Activated naive CD4-positive, alpha-beta T cell treated with anti-CD3 and anti-CD28 coated beads for 36 hours (primary cell): ENCODE measurements around the gene WNT5B. TPM values are rescaled to one million over a fixed set of nuclear protein-coding genes. Genes with fewer than 3 reads are reported as not detected.

Experiments used
- CTCF ChIA-PET: fragments of 350-600 bp; sonication (Branson Sonifier 250); formaldehyde crosslinking; loops from one replicate; lab custom pipeline; 2021; ENCODE audit warnings: antibody characterized with exemption; lab: Charles Lee
- DNase-seq: peaks from one replicate; pipeline ENCODE4 v3.0.0-alpha.2; 2020
- H3K27ac Mint-ChIP-seq: one replicate; pipeline ENCODE4 v1.8.0; 2021; ENCODE audit warnings: mild to moderate bottlenecking, mixed read lengths
- H3K27me3 Mint-ChIP-seq: one replicate; pipeline ENCODE4 v1.8.0; 2021; ENCODE audit warnings: low read depth, mixed read lengths
- H3K36me3 Mint-ChIP-seq: one replicate; pipeline ENCODE4 v1.8.0; 2021; ENCODE audit warnings: low read depth, mixed read lengths
- H3K4me1 Mint-ChIP-seq: one replicate; pipeline ENCODE4 v1.8.0; 2021; ENCODE audit warnings: low read depth, mixed read lengths
- H3K4me3 Mint-ChIP-seq: one replicate; pipeline ENCODE4 v1.8.0; 2021; ENCODE audit warnings: mild to moderate bottlenecking, moderate library complexity, mixed read lengths
- H3K9me3 Mint-ChIP-seq: one replicate; pipeline ENCODE4 v1.8.0; 2021; ENCODE audit warnings: mixed read lengths
- intact Hi-C: fragments of 100-400 bp; cut with micrococcal nuclease; formaldehyde crosslinking; loops from one replicate; pipeline ENCODE4 v1.15.1; 2023
- total RNA-seq, 2 experiments: library from RNA; stranded (reverse); gene quantifications; one replicate each; pipeline ENCODE4 v1.2.3, GENCODE V29; 2021

The WNT5B gene
- total RNA-seq, 2 experiments from 2014 or later, result not detected

GRCh38 chr12:1616233-1617066 is 12.6 kb upstream of the WNT5B start:
- intact Hi-C loops, result no loop called here
- Mint-ChIP-seq H3K27ac (no peak overlapping the region), H3K4me3 (no peak overlapping the region), H3K9me3 (no peaks in the 10 kb centered on the region), H3K4me1 (peaks cover 19% of the 10 kb centered on the region), H3K36me3 (no peaks in the 10 kb centered on the region), H3K27me3 (no peaks in the 10 kb centered on the region)
- CTCF ChIA-PET, result interaction anchor here (0.8 to 1.2 kb wide), 3 partner anchors 17 to 499 kb away, joined by 3 to 4 read pairs (median 4); no protein-coding TSS in a partner anchor
- no peak for DNase-seq

GRCh38 chr12:1618489-1618888 is 10.5 kb upstream of the WNT5B start:
- H3K9me3 Mint-ChIP-seq, result no peaks in the 10 kb centered on the region
- H3K27me3 Mint-ChIP-seq, result no peaks in the 10 kb centered on the region
- CTCF ChIA-PET, result no interaction called here
- no peak overlapping the region for H3K4me3 Mint-ChIP-seq
- peaks cover 19% of the 10 kb centered on the region for H3K4me1 Mint-ChIP-seq
- no peak for DNase-seq
- intact Hi-C loops, result no loop called here
- H3K27ac Mint-ChIP-seq, result no peak overlapping the region
- H3K36me3 Mint-ChIP-seq, result no peaks in the 10 kb centered on the region

GRCh38 chr12:1619159-1619558 is 9.9 kb upstream of the WNT5B start:
- no peak for DNase-seq
- intact Hi-C loops, result no loop called here
- CTCF ChIA-PET, result no interaction called here
- no peaks in the 10 kb centered on the region for H3K9me3 Mint-ChIP-seq
- no peak overlapping the region for H3K4me3 Mint-ChIP-seq
- H3K36me3 Mint-ChIP-seq, result no peaks in the 10 kb centered on the region
- no peak overlapping the region for H3K27ac Mint-ChIP-seq
- no peaks in the 10 kb centered on the region for H3K27me3 Mint-ChIP-seq
- peaks cover 19% of the 10 kb centered on the region for H3K4me1 Mint-ChIP-seq

- Mint-ChIP-seq H3K4me3 (no peak overlapping the region), H3K4me1 (peaks cover 19% of the 10 kb centered on the region), H3K27ac (no peak overlapping the region), H3K9me3 (no peaks in the 10 kb centered on the region), H3K36me3 (no peaks in the 10 kb centered on the region), H3K27me3 (no peaks in the 10 kb centered on the region)
- CTCF ChIA-PET, result no interaction called here
- DNase-seq, result peak; percentile 66
- intact Hi-C loops, result no loop called here
Observed at GRCh38 chr12:1619587-1619986, 9.4 kb upstream of the WNT5B start.

- Mint-ChIP-seq H3K4me1 (peaks cover 19% of the 10 kb centered on the region), H3K36me3 (no peaks in the 10 kb centered on the region), H3K27ac (no peak overlapping the region), H3K4me3 (no peak overlapping the region), H3K27me3 (no peaks in the 10 kb centered on the region), H3K9me3 (no peaks in the 10 kb centered on the region)
- DNase-seq, result no peak
- intact Hi-C loops, result no loop called here
- CTCF ChIA-PET, result no interaction called here
Observed at GRCh38 chr12:1620092-1620491, 8.9 kb upstream of the WNT5B start.

DNA sequence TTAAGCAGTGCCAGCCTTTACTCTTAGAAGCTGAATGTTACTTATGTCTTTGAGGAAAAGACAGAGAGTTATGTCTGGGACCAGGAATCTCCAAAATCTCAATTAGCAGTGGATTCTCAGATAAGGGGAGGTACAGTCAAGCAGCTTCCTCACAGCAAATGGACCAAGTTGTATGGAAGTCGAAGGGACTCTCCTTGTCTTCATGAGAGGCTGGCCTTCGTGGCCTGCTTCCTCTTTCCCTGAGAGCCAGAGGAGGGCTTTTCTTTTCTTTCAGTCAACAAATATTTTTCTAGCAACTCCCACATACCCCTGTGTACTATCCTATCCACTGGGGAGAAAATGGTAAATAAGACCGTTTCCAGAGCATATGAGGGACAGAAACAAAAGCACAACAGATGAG is 6.6 kb upstream of the WNT5B start:
- Mint-ChIP-seq H3K36me3 (no peaks in the 10 kb centered on the region), H3K27me3 (no peaks in the 10 kb centered on the region), H3K27ac (no peak overlapping the region), H3K9me3 (no peaks in the 10 kb centered on the region), H3K4me3 (no peak overlapping the region), H3K4me1 (peaks cover 11% of the 10 kb centered on the region)
- no peak for DNase-seq
- CTCF ChIA-PET, result interaction anchor here (1.2 kb wide), 1 partner anchor 13 kb away, joined by 5 read pairs; no protein-coding TSS in a partner anchor
- intact Hi-C loops, result no loop called here

DNA sequence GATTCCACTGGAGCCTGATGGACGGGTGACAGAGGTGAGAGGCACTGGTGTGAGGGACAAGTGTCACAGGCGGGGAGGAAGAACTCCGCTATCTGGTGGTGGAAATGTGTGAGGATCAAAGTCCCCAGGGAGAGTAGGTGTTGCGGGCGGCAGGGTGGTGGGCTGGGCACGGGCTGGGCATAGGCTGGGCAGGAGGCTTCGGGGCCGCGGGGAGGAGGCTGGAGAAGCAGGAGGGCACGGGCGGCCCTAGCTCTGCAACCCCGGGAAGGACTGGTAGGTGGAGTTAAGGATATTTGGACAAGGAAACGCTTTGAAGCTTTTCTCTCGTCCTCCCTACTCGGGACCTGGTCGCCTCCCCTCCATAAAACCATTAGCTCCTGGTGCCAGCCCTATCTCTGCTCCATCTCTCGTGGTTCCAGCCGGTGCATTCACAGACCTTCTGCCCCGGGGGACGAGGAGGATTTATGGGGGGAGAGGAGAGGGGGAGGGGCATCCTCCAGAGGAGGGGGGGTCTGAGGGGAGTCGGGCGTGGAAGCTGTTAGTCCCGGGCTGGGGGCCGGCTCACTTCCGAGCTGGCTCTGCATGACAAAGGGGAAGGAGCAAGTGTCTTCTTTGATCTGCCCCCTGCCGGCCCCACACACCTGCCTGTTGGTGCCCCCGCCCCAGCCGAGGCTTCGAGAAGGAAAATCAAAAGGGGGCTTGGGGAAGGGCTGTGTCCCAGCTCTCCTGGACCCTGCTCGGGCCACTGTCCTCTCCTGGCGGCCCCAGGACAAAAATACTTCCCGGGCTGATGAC is 504 bp downstream of the WNT5B start:
- no peaks in the 10 kb centered on the region for H3K9me3 Mint-ChIP-seq
- no peaks in the 10 kb centered on the region for H3K36me3 Mint-ChIP-seq
- intact Hi-C loops, result loop anchor here (10.0 kb wide), 1 partner anchor 955 kb away; no protein-coding TSS in a partner anchor
- no peak overlapping the region for H3K27ac Mint-ChIP-seq
- H3K4me3 Mint-ChIP-seq, result peak overlapping the region; percentile 46
- peak; percentile 18 for DNase-seq
- CTCF ChIA-PET, result interaction anchor here (0.6 to 2.5 kb wide), 4 partner anchors 58 to 516 kb away, joined by 3 to 13 read pairs (median 5); no protein-coding TSS in a partner anchor
- H3K27me3 Mint-ChIP-seq, result peaks cover 43% of the 10 kb centered on the region
- peaks cover 15% of the 10 kb centered on the region for H3K4me1 Mint-ChIP-seq

DNA sequence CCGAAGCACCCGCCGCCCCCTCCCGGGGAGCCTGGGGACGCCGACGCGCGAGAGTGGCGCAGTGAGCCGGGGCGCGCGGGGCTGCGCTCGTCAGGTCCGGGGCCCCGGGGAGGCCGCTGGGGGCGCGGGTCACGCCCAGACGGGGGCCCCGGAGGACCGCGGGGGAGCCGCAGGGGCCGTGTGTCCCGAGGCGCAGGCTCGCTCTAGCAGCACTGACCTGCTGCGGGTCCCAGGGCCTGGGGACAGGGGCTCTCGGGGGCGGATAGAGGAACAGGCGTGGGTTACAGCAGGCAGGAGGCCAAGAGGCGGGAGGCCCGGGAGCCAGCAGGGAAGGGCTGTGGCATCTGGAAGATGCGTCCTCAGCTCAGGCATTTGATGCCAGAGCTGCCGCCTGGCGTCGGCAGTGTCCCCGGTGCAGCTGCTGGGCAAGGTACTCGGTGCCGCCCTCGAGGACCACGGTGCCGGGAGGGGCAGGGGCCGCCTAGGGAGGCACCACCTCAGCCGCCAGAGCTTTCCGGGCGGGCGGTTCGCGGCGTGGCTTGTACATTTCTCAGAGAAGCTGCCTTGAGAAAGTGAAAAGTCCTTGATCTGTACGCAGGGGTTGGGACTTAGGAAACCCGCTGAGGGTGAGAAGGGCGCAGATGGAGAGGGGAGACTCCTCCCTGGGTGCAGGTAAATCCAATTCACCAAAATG is 1.2 kb downstream of the WNT5B start:
- no peak overlapping the region for H3K27ac Mint-ChIP-seq
- H3K27me3 Mint-ChIP-seq, result peaks cover 44% of the 10 kb centered on the region
- no peaks in the 10 kb centered on the region for H3K9me3 Mint-ChIP-seq
- DNase-seq, result peak; percentile 20
- peaks cover 15% of the 10 kb centered on the region for H3K4me1 Mint-ChIP-seq
- no peaks in the 10 kb centered on the region for H3K36me3 Mint-ChIP-seq
- intact Hi-C loops, result loop anchor here (10.0 kb wide), 1 partner anchor 955 kb away; no protein-coding TSS in a partner anchor
- H3K4me3 Mint-ChIP-seq, result peak overlapping the region; percentile 53
- CTCF ChIA-PET, result interaction anchor here (1.0 to 2.5 kb wide), 4 partner anchors 27 to 512 kb away, joined by 3 to 13 read pairs (median 5); no protein-coding TSS in a partner anchor

GRCh38 chr12:1630827-1631591 is 2.0 kb downstream of the WNT5B start:
- Mint-ChIP-seq H3K4me1 (peaks cover 15% of the 10 kb centered on the region), H3K4me3 (peak overlapping the region; percentile 53), H3K27me3 (peaks cover 44% of the 10 kb centered on the region), H3K27ac (no peak overlapping the region), H3K9me3 (no peaks in the 10 kb centered on the region), H3K36me3 (no peaks in the 10 kb centered on the region)
- intact Hi-C loops, result loop anchor here (10.0 kb wide), 1 partner anchor 954 kb away; no protein-coding TSS in a partner anchor
- peak; percentile 14 for DNase-seq
- CTCF ChIA-PET, result interaction anchor here (1.0 to 2.5 kb wide), 5 partner anchors 28 to 513 kb away, joined by 3 to 13 read pairs (median 3); no protein-coding TSS in a partner anchor

DNA sequence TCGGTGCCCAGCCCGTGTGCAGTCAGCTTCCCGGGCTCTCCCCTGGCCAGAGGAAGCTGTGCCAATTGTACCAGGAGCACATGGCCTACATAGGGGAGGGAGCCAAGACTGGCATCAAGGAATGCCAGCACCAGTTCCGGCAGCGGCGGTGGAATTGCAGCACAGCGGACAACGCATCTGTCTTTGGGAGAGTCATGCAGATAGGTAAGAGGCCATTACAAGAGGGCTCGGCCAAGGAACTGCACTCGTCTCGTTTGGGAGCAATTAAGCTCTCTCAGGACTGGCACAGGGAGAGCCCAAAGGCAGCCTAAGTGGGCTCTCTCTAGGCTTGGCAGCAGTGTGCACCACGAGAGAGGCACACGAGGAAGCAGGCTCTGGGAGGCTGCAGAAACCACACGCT is 3.7 kb downstream of the WNT5B start:
- H3K27ac Mint-ChIP-seq, result no peak overlapping the region
- CTCF ChIA-PET, result interaction anchor here (0.6 to 3.3 kb wide), 5 partner anchors 15 to 324 kb away, joined by 3 to 44 read pairs (median 3); no protein-coding TSS in a partner anchor
- H3K36me3 Mint-ChIP-seq, result no peaks in the 10 kb centered on the region
- H3K4me3 Mint-ChIP-seq, result no peak overlapping the region
- intact Hi-C loops, result loop anchor here (10.0 kb wide), 1 partner anchor 952 kb away; no protein-coding TSS in a partner anchor
- H3K27me3 Mint-ChIP-seq, result peaks cover 44% of the 10 kb centered on the region
- DNase-seq, result no peak
- peaks cover 15% of the 10 kb centered on the region for H3K4me1 Mint-ChIP-seq
- H3K9me3 Mint-ChIP-seq, result no peaks in the 10 kb centered on the region

- Mint-ChIP-seq H3K4me3 (no peak overlapping the region), H3K27ac (no peak overlapping the region), H3K27me3 (peaks cover 41% of the 10 kb centered on the region), H3K4me1 (peaks cover 15% of the 10 kb centered on the region), H3K36me3 (no peaks in the 10 kb centered on the region), H3K9me3 (no peaks in the 10 kb centered on the region)
- no peak for DNase-seq
- intact Hi-C loops, result loop anchor here (10.0 kb wide), 1 partner anchor 951 kb away; no protein-coding TSS in a partner anchor
- CTCF ChIA-PET, result interaction anchor here (0.6 to 3.3 kb wide), 8 partner anchors 14 to 335 kb away, joined by 3 to 44 read pairs (median 4); no protein-coding TSS in a partner anchor
Observed at GRCh38 chr12:1633459-1633858, 4.4 kb downstream of the WNT5B start.
